ENCODE results near the gene ENGASE.

The ENGASE gene

DNA sequence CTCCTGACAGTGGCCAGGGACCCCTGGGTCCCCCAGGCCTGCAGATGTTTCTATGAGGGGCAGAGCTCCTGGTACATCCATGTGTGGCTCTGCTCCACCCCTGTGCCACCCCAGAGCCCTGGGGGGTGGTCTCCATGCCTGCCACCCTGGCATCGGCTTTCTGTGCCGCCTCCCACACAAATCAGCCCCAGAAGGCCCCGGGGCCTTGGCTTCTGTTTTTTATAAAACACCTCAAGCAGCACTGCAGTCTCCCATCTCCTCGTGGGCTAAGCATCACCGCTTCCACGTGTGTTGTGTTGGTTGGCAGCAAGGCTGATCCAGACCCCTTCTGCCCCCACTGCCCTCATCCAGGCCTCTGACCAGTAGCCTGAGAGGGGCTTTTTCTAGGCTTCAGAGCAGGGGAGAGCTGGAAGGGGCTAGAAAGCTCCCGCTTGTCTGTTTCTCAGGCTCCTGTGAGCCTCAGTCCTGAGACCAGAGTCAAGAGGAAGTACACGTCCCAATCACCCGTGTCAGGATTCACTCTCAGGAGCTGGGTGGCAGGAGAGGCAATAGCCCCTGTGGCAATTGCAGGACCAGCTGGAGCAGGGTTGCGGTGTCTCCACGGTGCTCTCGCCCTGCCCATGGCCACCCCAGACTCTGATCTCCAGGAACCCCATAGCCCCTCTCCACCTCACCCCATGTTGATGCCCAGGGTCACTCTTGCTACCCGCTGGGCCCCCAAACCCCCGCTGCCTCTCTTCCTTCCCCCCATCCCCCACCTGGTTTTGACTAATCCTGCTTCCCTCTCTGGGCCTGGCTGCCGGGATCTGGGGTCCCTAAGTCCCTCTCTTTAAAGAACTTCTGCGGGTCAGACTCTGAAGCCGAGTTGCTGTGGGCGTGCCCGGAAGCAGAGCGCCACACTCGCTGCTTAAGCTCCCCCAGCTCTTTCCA lies 25.5 kb upstream of the ENGASE start:
- Histone ChIP-seq H3K27me3 (ENCODE audit: control insufficient read depth, insufficient read depth, low read length) (peaks cover 15% of the 10 kb centered on the region), H3K9ac (ENCODE audit: low read length) (no peak overlapping the region), H3K36me3 (ENCODE audit: control insufficient read depth, insufficient read depth, low read length) (no peaks in the 10 kb centered on the region), H3K4me3 (ENCODE audit: low read length) (no peak overlapping the region), H3K4me1 (ENCODE audit: control insufficient read depth, insufficient read depth, low read length) (no peaks in the 10 kb centered on the region), H3K9me3 (ENCODE audit: control insufficient read depth, low read length) (no peaks in the 10 kb centered on the region)

GRCh38 chr17:79049821-79050220 lies 24.8 kb upstream of the ENGASE start:
- H3K4me3 ChIP-seq (ENCODE audit: low read length), result no peak overlapping the region
- H3K27me3 ChIP-seq (ENCODE audit: control insufficient read depth, insufficient read depth, low read length), result peaks cover 15% of the 10 kb centered on the region
- H3K9me3 ChIP-seq (ENCODE audit: control insufficient read depth, low read length), result no peaks in the 10 kb centered on the region
- H3K36me3 ChIP-seq (ENCODE audit: control insufficient read depth, insufficient read depth, low read length), result no peaks in the 10 kb centered on the region
- H3K9ac ChIP-seq (ENCODE audit: low read length), result no peak overlapping the region
- H3K4me1 ChIP-seq (ENCODE audit: control insufficient read depth, insufficient read depth, low read length), result no peaks in the 10 kb centered on the region

GRCh38 chr17:79050551-79050950 lies 24.1 kb upstream of the ENGASE start:
- Histone ChIP-seq H3K9me3 (ENCODE audit: control insufficient read depth, low read length) (no peaks in the 10 kb centered on the region), H3K27me3 (ENCODE audit: control insufficient read depth, insufficient read depth, low read length) (peaks cover 15% of the 10 kb centered on the region), H3K36me3 (ENCODE audit: control insufficient read depth, insufficient read depth, low read length) (no peaks in the 10 kb centered on the region), H3K4me3 (ENCODE audit: low read length) (no peak overlapping the region), H3K4me1 (ENCODE audit: control insufficient read depth, insufficient read depth, low read length) (no peaks in the 10 kb centered on the region), H3K9ac (ENCODE audit: low read length) (no peak overlapping the region)

DNA sequence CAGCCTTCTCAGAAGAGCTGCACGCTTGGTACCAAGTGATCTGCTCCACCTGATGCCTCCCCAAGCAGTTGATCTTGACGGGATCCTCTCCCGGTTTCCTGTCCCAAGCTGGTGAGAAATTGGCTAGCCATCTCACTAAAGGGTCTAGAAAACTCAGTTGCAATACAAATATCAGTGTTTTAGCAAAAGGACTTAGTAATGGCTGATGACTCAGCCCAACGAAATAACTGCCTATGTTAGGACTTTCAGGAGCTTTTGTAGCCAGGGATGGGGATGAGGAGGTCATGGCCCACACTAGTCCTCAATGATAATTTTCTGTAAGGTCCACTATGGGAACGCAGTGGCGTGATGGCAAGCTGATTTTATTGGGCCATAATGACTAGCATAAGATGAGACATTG lies 23.3 kb upstream of the ENGASE start:
- no peaks in the 10 kb centered on the region for H3K4me1 ChIP-seq (ENCODE audit: control insufficient read depth, insufficient read depth, low read length)
- H3K27me3 ChIP-seq (ENCODE audit: control insufficient read depth, insufficient read depth, low read length), result peaks cover 15% of the 10 kb centered on the region
- no peaks in the 10 kb centered on the region for H3K9me3 ChIP-seq (ENCODE audit: control insufficient read depth, low read length)
- H3K9ac ChIP-seq (ENCODE audit: low read length), result no peak overlapping the region
- no peak overlapping the region for H3K4me3 ChIP-seq (ENCODE audit: low read length)
- no peaks in the 10 kb centered on the region for H3K36me3 ChIP-seq (ENCODE audit: control insufficient read depth, insufficient read depth, low read length)

DNA sequence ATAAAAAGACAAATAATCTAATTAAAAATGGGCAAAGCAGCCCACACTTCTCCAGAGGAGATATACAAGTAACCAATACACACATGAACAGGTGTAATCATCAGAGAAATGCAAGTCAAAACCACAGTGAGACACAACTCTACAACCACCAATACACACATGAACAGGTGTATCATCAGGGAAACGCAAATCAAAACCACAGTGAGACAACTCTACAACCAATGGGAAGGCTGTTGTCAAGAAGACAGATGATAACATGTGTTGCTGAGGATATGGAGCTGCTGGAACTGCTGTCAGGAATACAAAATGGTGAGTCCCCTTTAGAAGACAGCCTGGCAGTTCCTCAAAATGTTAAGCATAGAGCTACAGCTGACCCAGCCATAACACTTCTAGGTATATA lies 22.5 kb upstream of the ENGASE start:
- Histone ChIP-seq H3K4me1 (ENCODE audit: control insufficient read depth, insufficient read depth, low read length) (no peaks in the 10 kb centered on the region), H3K27me3 (ENCODE audit: control insufficient read depth, insufficient read depth, low read length) (peaks cover 15% of the 10 kb centered on the region), H3K4me3 (ENCODE audit: low read length) (no peak overlapping the region), H3K9me3 (ENCODE audit: control insufficient read depth, low read length) (no peaks in the 10 kb centered on the region), H3K9ac (ENCODE audit: low read length) (no peak overlapping the region), H3K36me3 (ENCODE audit: control insufficient read depth, insufficient read depth, low read length) (no peaks in the 10 kb centered on the region)

DNA sequence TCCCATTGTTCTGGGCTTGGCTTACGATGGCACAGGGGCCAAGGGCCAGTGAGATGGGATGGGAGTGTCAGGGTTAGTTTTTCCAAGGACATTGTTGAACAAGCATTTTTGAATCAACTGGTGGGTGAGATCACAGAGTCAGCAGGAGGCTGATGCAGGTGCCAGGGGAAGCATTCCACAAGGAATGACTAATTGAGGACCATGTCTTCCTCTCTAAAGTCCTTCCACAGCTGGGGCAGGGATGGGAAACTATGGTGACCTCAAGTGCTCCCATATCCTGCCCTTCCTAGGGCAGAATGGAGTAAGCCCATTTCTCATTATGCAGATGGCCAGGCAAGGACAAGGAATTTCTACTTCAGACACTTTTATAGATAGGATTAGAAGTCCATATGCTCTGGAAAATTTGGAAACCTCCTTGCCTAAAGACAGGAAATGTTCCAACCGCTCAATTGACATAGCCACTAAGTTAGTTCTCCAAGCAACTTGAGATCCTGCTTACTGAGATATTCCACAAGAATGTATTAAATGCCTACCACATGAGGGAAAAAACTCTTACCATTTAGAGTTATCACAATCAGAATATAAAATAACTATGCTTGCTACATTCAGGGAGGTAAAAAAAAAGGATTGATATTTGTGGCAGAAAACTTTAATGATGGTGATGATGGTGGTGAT lies 21.2 kb upstream of the ENGASE start:
- Histone ChIP-seq H3K9ac (ENCODE audit: low read length) (no peak overlapping the region), H3K9me3 (ENCODE audit: control insufficient read depth, low read length) (no peaks in the 10 kb centered on the region), H3K36me3 (ENCODE audit: control insufficient read depth, insufficient read depth, low read length) (no peaks in the 10 kb centered on the region), H3K4me3 (ENCODE audit: low read length) (no peak overlapping the region), H3K27me3 (ENCODE audit: control insufficient read depth, insufficient read depth, low read length) (peaks cover 15% of the 10 kb centered on the region), H3K4me1 (ENCODE audit: control insufficient read depth, insufficient read depth, low read length) (no peaks in the 10 kb centered on the region)

DNA sequence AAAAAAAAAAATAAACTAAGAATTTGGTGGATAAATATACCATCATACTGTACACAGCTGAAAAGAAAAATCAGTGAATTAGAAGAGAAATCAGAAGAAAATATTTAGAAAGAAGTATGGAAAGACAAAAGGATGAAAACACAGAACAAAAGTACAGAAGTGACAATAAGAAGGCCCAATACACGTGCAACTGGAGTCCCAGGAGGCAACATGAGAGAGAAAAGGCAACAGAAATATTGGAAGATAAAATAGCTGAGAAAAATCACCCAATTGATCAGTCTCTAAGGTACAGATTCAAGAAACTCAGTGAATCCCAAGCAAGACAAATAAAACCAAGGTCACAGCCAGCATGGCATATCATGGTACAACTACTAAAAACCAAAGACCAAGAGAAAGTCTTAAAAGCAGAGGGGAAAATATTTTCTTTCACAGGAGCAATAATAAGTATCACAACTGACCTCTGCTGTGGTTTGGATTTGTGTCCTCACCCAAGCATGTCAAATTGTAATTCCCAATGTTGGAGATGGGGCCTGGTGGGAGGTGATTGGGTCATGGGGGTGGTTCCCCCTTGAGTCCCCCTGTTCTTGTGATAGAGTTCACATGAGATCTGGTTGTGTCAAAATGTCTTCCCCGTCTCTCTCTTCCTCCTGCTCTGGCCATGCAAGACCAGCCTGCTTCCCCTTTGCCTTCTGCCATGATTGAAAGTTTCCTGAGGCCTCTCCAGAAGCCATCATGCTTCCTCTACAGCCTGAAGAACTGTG lies 20.2 kb upstream of the ENGASE start:
- Histone ChIP-seq H3K36me3 (ENCODE audit: control insufficient read depth, insufficient read depth, low read length) (no peaks in the 10 kb centered on the region), H3K27me3 (ENCODE audit: control insufficient read depth, insufficient read depth, low read length) (peaks cover 6% of the 10 kb centered on the region), H3K4me3 (ENCODE audit: low read length) (no peak overlapping the region), H3K9me3 (ENCODE audit: control insufficient read depth, low read length) (no peaks in the 10 kb centered on the region), H3K4me1 (ENCODE audit: control insufficient read depth, insufficient read depth, low read length) (no peaks in the 10 kb centered on the region), H3K9ac (ENCODE audit: low read length) (no peak overlapping the region)

GRCh38 chr17:79055197-79055596 lies 19.4 kb upstream of the ENGASE start:
- H3K27me3 ChIP-seq (ENCODE audit: control insufficient read depth, insufficient read depth, low read length), result peaks cover 6% of the 10 kb centered on the region
- no peaks in the 10 kb centered on the region for H3K9me3 ChIP-seq (ENCODE audit: control insufficient read depth, low read length)
- H3K4me3 ChIP-seq (ENCODE audit: low read length), result no peak overlapping the region
- H3K4me1 ChIP-seq (ENCODE audit: control insufficient read depth, insufficient read depth, low read length), result no peaks in the 10 kb centered on the region
- H3K9ac ChIP-seq (ENCODE audit: low read length), result no peak overlapping the region
- H3K36me3 ChIP-seq (ENCODE audit: control insufficient read depth, insufficient read depth, low read length), result no peaks in the 10 kb centered on the region

DNA sequence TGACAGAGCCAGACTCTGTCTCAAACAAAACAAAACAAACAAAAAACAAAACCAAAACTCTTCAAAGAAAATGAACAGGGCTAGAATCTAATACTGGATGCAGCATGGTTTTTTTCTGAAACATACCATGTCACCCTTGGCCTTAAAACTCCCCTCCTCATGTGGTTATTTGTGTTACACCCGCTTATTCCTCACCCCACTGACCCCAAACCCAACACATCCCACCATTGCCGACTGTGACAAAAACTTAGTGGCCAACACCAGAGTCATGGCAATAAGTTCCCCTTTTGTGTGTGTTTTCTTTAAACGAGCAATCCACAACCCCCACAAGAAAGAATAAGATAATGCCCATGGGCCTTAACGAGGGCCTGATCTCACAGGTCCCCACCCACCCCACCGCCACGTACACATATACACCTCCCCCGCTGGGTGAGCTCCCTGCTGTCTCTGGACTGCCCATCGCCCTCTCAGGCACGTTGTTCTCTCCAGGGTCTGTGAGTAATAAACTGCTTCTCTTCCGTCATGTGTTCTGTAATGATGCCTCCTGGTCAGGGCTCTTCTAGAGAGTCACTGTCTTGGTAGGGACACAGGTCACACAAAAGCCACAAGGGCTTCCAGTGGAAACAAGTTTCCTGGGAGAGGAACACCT lies 16.8 kb upstream of the ENGASE start:
- no peak overlapping the region for H3K9ac ChIP-seq (ENCODE audit: low read length)
- H3K36me3 ChIP-seq (ENCODE audit: control insufficient read depth, insufficient read depth, low read length), result no peaks in the 10 kb centered on the region
- H3K9me3 ChIP-seq (ENCODE audit: control insufficient read depth, low read length), result no peaks in the 10 kb centered on the region
- no peak overlapping the region for H3K4me3 ChIP-seq (ENCODE audit: low read length)
- no peaks in the 10 kb centered on the region for H3K27me3 ChIP-seq (ENCODE audit: control insufficient read depth, insufficient read depth, low read length)
- H3K4me1 ChIP-seq (ENCODE audit: control insufficient read depth, insufficient read depth, low read length), result no peaks in the 10 kb centered on the region

DNA sequence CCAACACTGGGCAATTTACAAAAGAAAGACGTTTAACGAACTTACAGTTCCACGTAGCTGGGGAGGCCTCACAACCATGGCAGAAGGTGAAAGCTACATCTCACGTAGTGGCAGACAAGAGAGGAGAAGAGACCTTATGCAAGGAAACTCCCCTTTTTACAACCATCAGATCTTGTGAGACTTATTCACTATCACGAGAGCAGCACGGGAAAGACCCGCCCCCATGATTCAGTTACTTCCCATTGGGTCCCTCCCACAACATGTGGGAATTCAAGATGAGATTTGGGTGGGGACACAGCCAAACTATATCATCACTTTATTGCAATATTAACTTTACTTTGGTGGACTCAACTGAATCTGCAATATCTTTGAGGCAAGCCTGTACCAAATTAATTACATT lies 11.9 kb upstream of the ENGASE start:
- Histone ChIP-seq H3K4me1 (ENCODE audit: control insufficient read depth, insufficient read depth, low read length) (peaks cover 4% of the 10 kb centered on the region), H3K27me3 (ENCODE audit: control insufficient read depth, insufficient read depth, low read length) (no peaks in the 10 kb centered on the region), H3K9me3 (ENCODE audit: control insufficient read depth, low read length) (no peaks in the 10 kb centered on the region), H3K4me3 (ENCODE audit: low read length) (no peak overlapping the region), H3K9ac (ENCODE audit: low read length) (no peak overlapping the region), H3K36me3 (ENCODE audit: control insufficient read depth, insufficient read depth, low read length) (no peaks in the 10 kb centered on the region)

DNA sequence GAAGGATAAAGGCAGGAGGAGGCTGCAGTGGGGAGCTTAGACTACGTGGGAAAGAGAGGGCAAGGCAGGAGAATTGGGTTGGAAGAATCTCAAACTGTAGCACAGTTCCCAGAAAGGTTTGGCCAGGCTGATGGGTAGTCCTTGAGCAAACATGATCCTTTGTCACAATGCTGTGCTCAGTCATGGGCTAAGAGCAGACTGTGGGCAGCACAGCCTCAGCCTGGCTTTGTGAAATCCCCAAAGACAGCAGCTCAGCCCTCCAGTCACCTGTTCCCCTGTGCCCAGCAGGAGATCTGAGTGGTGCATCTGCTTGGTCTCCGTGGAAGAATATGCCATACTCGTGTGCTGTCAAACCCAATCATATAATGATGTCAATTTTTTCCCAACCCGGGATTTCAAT lies 10.6 kb upstream of the ENGASE start:
- no peak overlapping the region for H3K9ac ChIP-seq (ENCODE audit: low read length)
- peaks cover 4% of the 10 kb centered on the region for H3K4me1 ChIP-seq (ENCODE audit: control insufficient read depth, insufficient read depth, low read length)

More for the DNA sequence above, 10.6 kb upstream of the ENGASE start:
- no peaks in the 10 kb centered on the region for H3K36me3 ChIP-seq (ENCODE audit: control insufficient read depth, insufficient read depth, low read length)
- H3K27me3 ChIP-seq (ENCODE audit: control insufficient read depth, insufficient read depth, low read length), result no peaks in the 10 kb centered on the region
- no peak overlapping the region for H3K4me3 ChIP-seq (ENCODE audit: low read length)
- no peaks in the 10 kb centered on the region for H3K9me3 ChIP-seq (ENCODE audit: control insufficient read depth, low read length)
